ENCODE results near the gene CRACDL. TPM values are rescaled to one million over a fixed set of nuclear protein-coding genes. Genes with fewer than 3 reads are reported as not detected.

CRACDL gene
- total and polyA plus RNA-seq, 2 donors (not counting 3 experiments of a cell fraction or from before 2014, with no cell fraction given), result 0.92 to 6.3 TPM

DNA sequence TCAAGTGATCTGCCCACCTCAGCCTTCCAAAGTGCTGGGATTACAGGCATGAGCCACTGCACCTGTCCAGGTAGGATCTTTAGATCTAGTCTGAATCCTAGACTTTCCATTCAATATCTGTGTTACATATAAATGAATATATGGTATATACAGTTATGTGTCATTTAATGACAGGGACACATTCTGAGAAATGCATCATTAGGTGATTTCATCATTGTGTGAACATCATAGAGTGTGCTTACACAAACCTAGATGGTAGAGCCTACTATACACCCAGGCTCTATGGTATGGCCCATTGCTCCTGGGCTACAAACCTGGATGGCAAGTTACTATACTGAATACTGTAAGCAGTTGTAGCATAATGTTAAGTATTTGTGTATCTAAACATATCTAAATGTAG lies 189.6 kb downstream of the CRACDL start:
- H3K36me3 ChIP-seq (ENCODE audit: control insufficient read depth in 2 of 2, extremely low read depth in 1 of 2, insufficient read depth in 2 of 2, low read length in 2 of 2), result no peaks in the 10 kb centered on the region
- TF ChIP-seq, protein P1, sequence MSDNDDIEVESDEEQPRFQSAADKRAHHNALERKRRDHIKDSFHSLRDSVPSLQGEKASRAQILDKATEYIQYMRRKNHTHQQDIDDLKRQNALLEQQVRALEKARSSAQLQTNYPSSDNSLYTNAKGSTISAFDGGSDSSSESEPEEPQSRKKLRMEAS (IDR thresholded peaks at IDR 0.05; ENCODE audit: insufficient read depth, insufficient read length), result no peak
- TF ChIP-seq, protein P2, sequence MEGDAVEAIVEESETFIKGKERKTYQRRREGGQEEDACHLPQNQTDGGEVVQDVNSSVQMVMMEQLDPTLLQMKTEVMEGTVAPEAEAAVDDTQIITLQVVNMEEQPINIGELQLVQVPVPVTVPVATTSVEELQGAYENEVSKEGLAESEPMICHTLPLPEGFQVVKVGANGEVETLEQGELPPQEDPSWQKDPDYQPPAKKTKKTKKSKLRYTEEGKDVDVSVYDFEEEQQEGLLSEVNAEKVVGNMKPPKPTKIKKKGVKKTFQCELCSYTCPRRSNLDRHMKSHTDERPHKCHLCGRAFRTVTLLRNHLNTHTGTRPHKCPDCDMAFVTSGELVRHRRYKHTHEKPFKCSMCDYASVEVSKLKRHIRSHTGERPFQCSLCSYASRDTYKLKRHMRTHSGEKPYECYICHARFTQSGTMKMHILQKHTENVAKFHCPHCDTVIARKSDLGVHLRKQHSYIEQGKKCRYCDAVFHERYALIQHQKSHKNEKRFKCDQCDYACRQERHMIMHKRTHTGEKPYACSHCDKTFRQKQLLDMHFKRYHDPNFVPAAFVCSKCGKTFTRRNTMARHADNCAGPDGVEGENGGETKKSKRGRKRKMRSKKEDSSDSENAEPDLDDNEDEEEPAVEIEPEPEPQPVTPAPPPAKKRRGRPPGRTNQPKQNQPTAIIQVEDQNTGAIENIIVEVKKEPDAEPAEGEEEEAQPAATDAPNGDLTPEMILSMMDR (IDR thresholded peaks at IDR 0.05; ENCODE audit: extremely low read depth in 1 of 2, insufficient read depth in 1 of 2, low read depth in 1 of 2, low read length in 2 of 2), result no peak
- TF ChIP-seq JUN (IDR thresholded peaks at IDR 0.05; ENCODE audit: borderline replicate concordance, insufficient read depth, insufficient read length, low read depth) (no peak), MYC (IDR thresholded peaks at IDR 0.05; ENCODE audit: low read depth, low read length) (no peak), EZH2 (IDR thresholded peaks at IDR 0.05; ENCODE audit: borderline replicate concordance, low read depth, low read length, severe bottlenecking) (no peak), FOS (IDR thresholded peaks at IDR 0.05; ENCODE audit: borderline replicate concordance, insufficient read depth, low read length) (no peak), GATA2 (IDR thresholded peaks at IDR 0.05; ENCODE audit: insufficient read depth, insufficient read length, low read depth, low read length) (no peak), POLR2A (IDR thresholded peaks at IDR 0.05; ENCODE audit: low read depth, low read length) (no peak), POLR2AphosphoS5 (IDR thresholded peaks at IDR 0.05; ENCODE audit: insufficient read depth, low read depth, low read length) (no peak)
- no TSS peak for BruUV-seq (replicated peaks)
- H3K4me3 ChIP-seq (replicated peaks in 1 of 3; ENCODE audit: insufficient read depth in 1 of 3, low read depth in 1 of 3, low read length in 3 of 3), result no peak overlapping the region
- no peaks in the 10 kb centered on the region for H3K4me1 ChIP-seq (ENCODE audit: control insufficient read depth, extremely low read depth, insufficient read depth, low read length)
- intact Hi-C loops (cut with micrococcal nuclease), result no loop called here
- H3K9me3 ChIP-seq (replicated peaks; ENCODE audit: control insufficient read depth, insufficient read depth, low read length), result no peaks in the 10 kb centered on the region
- no peaks in the 10 kb centered on the region for H3K9me1 ChIP-seq (replicated peaks; ENCODE audit: control insufficient read depth, extremely low read depth, insufficient read depth, low read length)
- H3K27me3 ChIP-seq (ENCODE audit: control insufficient read depth in 2 of 2, insufficient read depth in 2 of 2, low read length in 2 of 2), result no peaks in the 10 kb centered on the region
- ChIA-PET POLR2A (no interaction called here), CTCF (no interaction called here)
- no peaks in the 10 kb centered on the region for H4K20me1 ChIP-seq (replicated peaks; ENCODE audit: control insufficient read depth, extremely low read depth, insufficient read depth, low read length)
- H3K4me2 ChIP-seq (ENCODE audit: insufficient read depth, low read length), result no peak overlapping the region
- FAIRE-seq (no peak), DNase-seq (ENCODE audit: low read depth, low spot score) (no peak)
- H3K27ac ChIP-seq (ENCODE audit: insufficient read depth, low read depth, low read length), result no peak overlapping the region
- H2AFZ ChIP-seq (ENCODE audit: low read depth, low read length), result no peak overlapping the region
- no peaks in the 10 kb centered on the region for H3K79me2 ChIP-seq (ENCODE audit: control insufficient read depth, insufficient read depth, low read length)
- dilution Hi-C loops (cut with MboI; ENCODE audit: extremely low pct_ligation_motif_present, low sequenced_read_pairs), result no loop called here
- no peak overlapping the region for H3K9ac ChIP-seq (replicated peaks; ENCODE audit: extremely low read depth, insufficient read depth, low read length)
